Gastroesophageal sphincter (tissue), 4 donors: ENCODE data around the gene PRPSAP1. TPM values are rescaled to one million over a fixed set of nuclear protein-coding genes. Genes with fewer than 3 reads are reported as not detected.

Experiments used
- ATAC-seq: fragments of 150-250 bp; one replicate; pipeline ENCODE4 v1.9.1; 2016; ENCODE audit warnings: mild to moderate bottlenecking, moderate library complexity
- H3K27ac ChIP-seq, 4 donors: fragments of 200-600 bp; sonication (generic) in 3 of 4; 1 replicate in 3 of 4; 2 replicates in 1 of 4; pipeline ENCODE4 v1.5.1; 2016 to 2019
- H3K27me3 ChIP-seq: fragments of 200-600 bp; sonication (generic); one replicate; pipeline ENCODE4 v1.5.1; 2019
- H3K36me3 ChIP-seq, 2 donors: fragments of 200-600 bp; sonication (generic); one replicate each; pipeline ENCODE4 v1.5.1; 2019; ENCODE audit warnings: control low read depth in 1 of 2
- H3K4me1 ChIP-seq, 3 donors: fragments of 200-600 bp; sonication (generic); 1 replicate in 2 of 3; 2 replicates in 1 of 3; pipeline ENCODE4 v1.5.1; 2016 to 2019; ENCODE audit warnings: control low read depth in 2 of 3
- H3K4me3 ChIP-seq, 2 donors: fragments of 200-600 bp; sonication (generic); one replicate each; pipeline ENCODE4 v1.5.1; 2019; ENCODE audit warnings: mild to moderate bottlenecking in 1 of 2, moderate library complexity in 1 of 2
- H3K9me3 ChIP-seq, 3 donors: fragments of 200-600 bp; sonication (generic); one replicate each; pipeline ENCODE4 v1.5.1; 2017 to 2019; ENCODE audit warnings: control low read depth in 2 of 3
- CTCF ChIP-seq, 4 experiments: fragments of 200-600 bp in 2 of 4; fragments of 450-650 bp in 2 of 4; sonication (generic) in 1 of 4; IDR thresholded peaks; one replicate each; pipeline ENCODE4 v1.5.1; 2017 to 2019; ENCODE audit warnings: antibody characterized with exemption in 4 of 4, mild to moderate bottlenecking in 2 of 4, moderate library complexity in 2 of 4
- EP300 ChIP-seq: sonication (generic); formaldehyde crosslinking; IDR thresholded peaks from one replicate; pipeline ENCODE4 v1.6.1; 2017; ENCODE audit warnings: antibody characterized with exemption, mild to moderate bottlenecking
- POLR2A ChIP-seq, 2 donors: fragments of 450-650 bp; IDR thresholded peaks; one replicate each; pipeline ENCODE4 v1.6.1; 2017; ENCODE audit warnings: antibody characterized with exemption in 2 of 2, mild to moderate bottlenecking in 2 of 2, moderate library complexity in 1 of 2
- POLR2AphosphoS5 ChIP-seq: sonication (generic); formaldehyde crosslinking; IDR thresholded peaks from one replicate; pipeline ENCODE4 v1.6.1; 2017; ENCODE audit warnings: antibody characterized with exemption
- WGBS, 2 donors: methylation state at CpG; one replicate each; pipeline ENCODE4 v1.1.5; 2018; ENCODE audit warnings: low coverage in 1 of 2; 5-methylcytosine and 5-hydroxymethylcytosine counted together
- total RNA-seq, 4 donors: library from RNA; depleted of rRNA; stranded (reverse); fragments of >200 nt; gene quantifications; one replicate each; pipeline ENCODE4 v1.1.0, GENCODE V29; 2016

PRPSAP1 gene
- total RNA-seq, 4 donors from 2014 or later = 44.7 to 48.5 (median 46.6) TPM

GRCh38 chr17:76341301-76341700 lies 12.4 kb downstream of the PRPSAP1 start:
- 96 to 100% methylated on average over 3 to 6 of the region's 6 CpGs for WGBS, 2 donors
- H3K27me3 ChIP-seq = no peaks in the 10 kb centered on the region
- H3K27ac ChIP-seq = no peak overlapping the region
- no peak for ATAC-seq
- H3K36me3 ChIP-seq = peaks cover 0 to 50% of the 10 kb centered on the region in 2 donors
- H3K4me3 ChIP-seq = no peak overlapping the region
- TF ChIP-seq CTCF (IDR thresholded peaks at IDR 0.05) (no peak), POLR2A (IDR thresholded peaks at IDR 0.05) (no peak), POLR2AphosphoS5 (no peak), EP300 (no peak)
- H3K9me3 ChIP-seq = no peaks in the 10 kb centered on the region
- H3K4me1 ChIP-seq = peaks cover 0 to 22% (median 3%) of the 10 kb centered on the region in 3 donors

GRCh38 chr17:76337413-76337777 lies 16.3 kb downstream of the PRPSAP1 start:
- Histone ChIP-seq H3K4me1 (peaks cover 0 to 22% (median 3%) of the 10 kb centered on the region in 3 donors), H3K36me3 (peaks cover 0 to 15% of the 10 kb centered on the region in 2 donors), H3K4me3 (no peak overlapping the region), H3K27ac (no peak overlapping the region), H3K27me3 (no peaks in the 10 kb centered on the region), H3K9me3 (no peaks in the 10 kb centered on the region)
- 64 to 92% methylated on average over 2 to 5 of the region's 6 CpGs for WGBS, 2 donors
- TF ChIP-seq EP300 (no peak), POLR2A (IDR thresholded peaks at IDR 0.05) (no peak), CTCF (IDR thresholded peaks at IDR 0.05) (no peak), POLR2AphosphoS5 (no peak)
- ATAC-seq = no peak

- peaks cover 0 to 22% (median 3%) of the 10 kb centered on the region in 3 donors for H3K4me1 ChIP-seq
- no peaks in the 10 kb centered on the region for H3K9me3 ChIP-seq
- no peaks in the 10 kb centered on the region for H3K27me3 ChIP-seq
- no peak overlapping the region for H3K4me3 ChIP-seq
- no peak for ATAC-seq
- peaks cover 0 to 15% of the 10 kb centered on the region in 2 donors for H3K36me3 ChIP-seq
- no peak for TF ChIP-seq CTCF (IDR thresholded peaks at IDR 0.05)
- no peak for TF ChIP-seq POLR2A (IDR thresholded peaks at IDR 0.05)
- TF ChIP-seq POLR2AphosphoS5 = no peak
- H3K27ac ChIP-seq = no peak overlapping the region
- 82 to 85% methylated on average over 4 to 5 of the region's 7 CpGs for WGBS, 2 donors
Observed at GRCh38 chr17:76336756-76337412, 16.8 kb downstream of the PRPSAP1 start.

- 93 to 100% methylated on average over 3 to 5 of the region's 9 CpGs for WGBS, 2 donors
- Histone ChIP-seq H3K27ac (no peak overlapping the region), H3K4me3 (no peak overlapping the region), H3K27me3 (no peaks in the 10 kb centered on the region), H3K36me3 (peaks cover 0 to 18% of the 10 kb centered on the region in 2 donors), H3K9me3 (no peaks in the 10 kb centered on the region), H3K4me1 (peaks cover 0 to 22% (median 3%) of the 10 kb centered on the region in 3 donors)
- no peak for ATAC-seq
- TF ChIP-seq POLR2A (IDR thresholded peaks at IDR 0.05) (no peak), POLR2AphosphoS5 (no peak), EP300 (no peak), CTCF (IDR thresholded peaks at IDR 0.05) (no peak)
Observed at GRCh38 chr17:76335716-76336381, 17.9 kb downstream of the PRPSAP1 start.
